HepG2 (cell line): Measurements from ENCODE around the gene FGFR1OP2. TPM values are rescaled to one million over a fixed set of nuclear protein-coding genes. Genes with fewer than 3 reads are reported as not detected.

ENCODE experiments used
- ADNP ChIP-seq: sonication (generic); formaldehyde crosslinking; IDR thresholded peaks from 2 replicates; pipeline ENCODE4 v1.4.0; 2020; ENCODE audit warnings: missing genetic modification reagents
- ELF1 ChIP-seq: sonication (generic); formaldehyde crosslinking; IDR thresholded peaks from 2 replicates; pipeline ENCODE4 v1.4.0; 2020; ENCODE audit warnings: missing genetic modification reagents
- HNF4A ChIP-seq: sonication (generic); formaldehyde crosslinking; IDR thresholded peaks from 2 replicates; pipeline ENCODE4 v1.4.0; 2020; ENCODE audit warnings: missing genetic modification reagents
- MLLT10 ChIP-seq: sonication (generic); formaldehyde crosslinking; IDR thresholded peaks from 2 replicates; pipeline ENCODE4 v1.4.0; 2020; ENCODE audit warnings: missing genetic modification reagents
- ONECUT2 ChIP-seq: sonication (generic); formaldehyde crosslinking; IDR thresholded peaks from 2 replicates; pipeline ENCODE4 v1.4.0; 2020; ENCODE audit warnings: missing genetic modification reagents
- PTBP1 ChIP-seq: fragments of 200-400 bp; formaldehyde crosslinking; IDR thresholded peaks from 2 replicates; pipeline ENCODE4 v1.6.1; 2018; ENCODE audit warnings: low read length, low read depth; ENCODE audit not compliant: poor library complexity, severe bottlenecking
- RNF2 ChIP-seq: fragments of 450-650 bp; conservative IDR thresholded peaks from 2 replicates; pipeline ENCODE4 v1.6.1; 2016; ENCODE audit warnings: low read depth
- STAT5B ChIP-seq: sonication (generic); formaldehyde crosslinking; IDR thresholded peaks from 2 replicates; pipeline ENCODE4 v1.4.0; 2020; ENCODE audit warnings: missing genetic modification reagents
- XRCC5 ChIP-seq: fragments of 200-400 bp; formaldehyde crosslinking; optimal IDR thresholded peaks from 2 replicates; pipeline ENCODE3; 2017; ENCODE audit warnings: mild to moderate bottlenecking, low read length
- ZNF138 ChIP-seq: sonication (generic); formaldehyde crosslinking; IDR thresholded peaks from 2 replicates; pipeline ENCODE4 v1.5.0; 2020; ENCODE audit warnings: mild to moderate bottlenecking, low read depth, missing genetic modification reagents
- ZNF383 ChIP-seq: sonication (generic); formaldehyde crosslinking; IDR thresholded peaks from 2 replicates; pipeline ENCODE4 v1.4.0; 2020; ENCODE audit warnings: missing genetic modification reagents, mild to moderate bottlenecking, borderline replicate concordance
- ZNF562 ChIP-seq: sonication (generic); formaldehyde crosslinking; IDR thresholded peaks from 2 replicates; pipeline ENCODE4 v1.8.0; 2022; ENCODE audit warnings: missing genetic modification reagents, borderline replicate concordance
- ZNF766 ChIP-seq: sonication (generic); formaldehyde crosslinking; IDR thresholded peaks from 2 replicates; pipeline ENCODE4 v1.5.0; 2020; ENCODE audit warnings: missing genetic modification reagents, borderline replicate concordance
- ZNF792 ChIP-seq: IDR thresholded peaks from 2 replicates; pipeline ENCODE4 v1.6.1; 2016
- polyA plus RNA-seq, 8 experiments: library from polyadenylated mRNA; depleted of rRNA in 3 of 8; stranded (reverse) in 7 of 8; unstranded in 1 of 8; fragments of >200 nt; fragmentation: Illumina TruSeq in 4 of 8; extraction: Trizol in 4 of 8; gene quantifications; 2 replicates each; pipeline versions ENCODE4 v1.2.1 to v1.2.3, GENCODE V29; 2011 to 2016; ENCODE audit warnings: low read depth in 4 of 8, missing spikeins in 1 of 8, mixed read lengths in 1 of 8; ENCODE audit not compliant: insufficient read depth in 1 of 8
- total RNA-seq, 5 experiments: library from RNA; depleted of rRNA; stranded (reverse); fragments of >200 nt; fragmentation: Illumina TruSeq; extraction: Trizol; gene quantifications; 2 replicates each; pipeline ENCODE4 v1.2.3, GENCODE V29; 2016; ENCODE audit warnings: low read depth in 1 of 5
- TF ChIP-seq, protein P1 (sequence below): sonication (generic); formaldehyde crosslinking; IDR thresholded peaks from 2 replicates; pipeline ENCODE4 v1.5.0; 2020; ENCODE audit warnings: missing genetic modification reagents
- TF ChIP-seq, protein P2 (sequence below): sonication (generic); formaldehyde crosslinking; IDR thresholded peaks from 2 replicates; pipeline ENCODE4 v1.5.0; 2020; ENCODE audit warnings: mild to moderate bottlenecking, missing genetic modification reagents
- TF ChIP-seq, protein P3 (sequence below): sonication (generic); formaldehyde crosslinking; IDR thresholded peaks from 2 replicates; pipeline ENCODE4 v1.4.0; 2020; ENCODE audit warnings: missing genetic modification reagents
- TF ChIP-seq, protein P4 (sequence below): sonication (generic); formaldehyde crosslinking; IDR thresholded peaks from 2 replicates; pipeline ENCODE4 v1.8.0; 2022; ENCODE audit warnings: mild to moderate bottlenecking, missing genetic modification reagents; ENCODE audit not compliant: insufficient replicate concordance
- TF ChIP-seq, protein P5 (sequence below): sonication (generic); formaldehyde crosslinking; IDR thresholded peaks from 2 replicates; pipeline ENCODE4 v1.8.0; 2022; ENCODE audit warnings: missing genetic modification reagents, mild to moderate bottlenecking, moderate library complexity, borderline replicate concordance

The FGFR1OP2 gene
- total and polyA plus RNA-seq, 2 of the 13 experiments (the other 11 are each of a cell fraction or from before 2014, with no cell fraction given): 18.3 to 38.1 TPM

DNA sequence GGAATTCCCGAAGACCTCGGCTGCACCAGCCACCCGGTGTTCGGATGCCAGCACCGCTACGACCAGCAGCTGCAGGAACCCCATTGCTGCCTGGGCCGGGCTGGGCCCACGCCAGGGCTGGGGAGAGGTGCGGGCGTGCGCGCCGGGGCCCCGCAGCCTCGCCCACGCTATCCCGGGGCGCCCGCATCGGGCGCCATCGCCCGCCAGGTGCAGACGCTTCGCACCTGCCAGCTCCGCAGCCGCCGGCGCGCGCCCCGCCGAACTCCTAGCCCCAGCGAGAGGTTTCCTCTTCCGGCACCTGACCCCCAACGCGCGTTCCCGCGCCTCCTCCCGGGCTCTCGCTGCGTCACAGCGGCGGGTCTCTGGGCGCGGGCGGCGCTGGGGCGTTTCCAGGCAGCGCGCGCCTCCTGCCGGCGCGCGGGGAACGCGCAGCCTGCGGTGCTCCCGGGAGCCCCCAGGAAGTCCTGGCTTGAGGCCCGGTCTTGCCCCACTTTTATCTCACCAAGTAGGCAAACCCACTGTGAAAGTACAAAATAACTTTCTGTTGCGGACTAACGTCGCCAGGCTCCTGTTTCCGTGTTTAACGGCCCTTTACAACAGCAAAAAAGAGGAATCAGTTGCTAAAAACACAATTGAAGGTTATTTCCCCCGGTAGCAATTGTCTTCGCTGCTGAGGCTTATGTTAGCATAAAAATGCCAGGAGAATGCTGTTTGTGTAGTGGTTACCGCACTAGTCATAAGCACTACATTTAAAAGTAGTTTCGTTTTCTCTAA lies 76.0 kb downstream of the FGFR1OP2 start, which contains the start of gene TM7SF3 (continued):
- TF ChIP-seq, protein P1, sequence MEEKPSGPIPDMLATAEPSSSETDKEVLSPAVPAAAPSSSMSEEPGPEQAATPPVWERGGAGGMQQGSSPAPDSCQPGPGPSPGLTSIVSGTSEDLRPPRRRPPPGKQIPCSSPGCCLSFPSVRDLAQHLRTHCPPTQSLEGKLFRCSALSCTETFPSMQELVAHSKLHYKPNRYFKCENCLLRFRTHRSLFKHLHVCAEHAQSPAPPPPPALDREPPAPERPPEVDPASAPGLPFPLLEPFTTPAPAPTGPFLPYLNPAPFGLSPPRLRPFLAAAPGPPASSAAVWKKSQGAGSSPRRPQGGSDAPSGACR: peak; percentile 70; the same call in 1 of the 2 replicates
- TF ChIP-seq ZNF562 (CRISPR knock-in tag) (no peak), ONECUT2 (CRISPR knock-in tag) (peak; percentile 14; the same call in 1 of the 2 replicates), HNF4A (CRISPR knock-in tag) (peak; percentile 14; the same call in 1 of the 2 replicates), ELF1 (CRISPR knock-in tag) (peak; percentile 62), PTBP1 (no peak), ZNF792 (CRISPR knock-in tag) (peak; percentile 74), ZNF138 (CRISPR knock-in tag) (no peak), XRCC5 (peak; percentile 86), ADNP (CRISPR knock-in tag) (no peak), MLLT10 (CRISPR knock-in tag) (no peak), RNF2 (peak; percentile 89), STAT5B (CRISPR knock-in tag) (no peak), ZNF383 (no peak), ZNF766 (CRISPR knock-in tag) (no peak; the same call in 1 of the 2 replicates)
- TF ChIP-seq, protein P2, sequence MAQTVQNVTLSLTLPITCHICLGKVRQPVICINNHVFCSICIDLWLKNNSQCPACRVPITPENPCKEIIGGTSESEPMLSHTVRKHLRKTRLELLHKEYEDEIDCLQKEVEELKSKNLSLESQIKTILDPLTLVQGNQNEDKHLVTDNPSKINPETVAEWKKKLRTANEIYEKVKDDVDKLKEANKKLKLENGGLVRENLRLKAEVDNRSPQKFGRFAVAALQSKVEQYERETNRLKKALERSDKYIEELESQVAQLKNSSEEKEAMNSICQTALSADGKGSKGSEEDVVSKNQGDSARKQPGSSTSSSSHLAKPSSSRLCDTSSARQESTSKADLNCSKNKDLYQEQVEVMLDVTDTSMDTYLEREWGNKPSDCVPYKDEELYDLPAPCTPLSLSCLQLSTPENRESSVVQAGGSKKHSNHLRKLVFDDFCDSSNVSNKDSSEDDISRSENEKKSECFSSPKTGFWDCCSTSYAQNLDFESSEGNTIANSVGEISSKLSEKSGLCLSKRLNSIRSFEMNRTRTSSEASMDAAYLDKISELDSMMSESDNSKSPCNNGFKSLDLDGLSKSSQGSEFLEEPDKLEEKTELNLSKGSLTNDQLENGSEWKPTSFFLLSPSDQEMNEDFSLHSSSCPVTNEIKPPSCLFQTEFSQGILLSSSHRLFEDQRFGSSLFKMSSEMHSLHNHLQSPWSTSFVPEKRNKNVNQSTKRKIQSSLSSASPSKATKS (CRISPR knock-in tag): no peak
- TF ChIP-seq, protein P3, sequence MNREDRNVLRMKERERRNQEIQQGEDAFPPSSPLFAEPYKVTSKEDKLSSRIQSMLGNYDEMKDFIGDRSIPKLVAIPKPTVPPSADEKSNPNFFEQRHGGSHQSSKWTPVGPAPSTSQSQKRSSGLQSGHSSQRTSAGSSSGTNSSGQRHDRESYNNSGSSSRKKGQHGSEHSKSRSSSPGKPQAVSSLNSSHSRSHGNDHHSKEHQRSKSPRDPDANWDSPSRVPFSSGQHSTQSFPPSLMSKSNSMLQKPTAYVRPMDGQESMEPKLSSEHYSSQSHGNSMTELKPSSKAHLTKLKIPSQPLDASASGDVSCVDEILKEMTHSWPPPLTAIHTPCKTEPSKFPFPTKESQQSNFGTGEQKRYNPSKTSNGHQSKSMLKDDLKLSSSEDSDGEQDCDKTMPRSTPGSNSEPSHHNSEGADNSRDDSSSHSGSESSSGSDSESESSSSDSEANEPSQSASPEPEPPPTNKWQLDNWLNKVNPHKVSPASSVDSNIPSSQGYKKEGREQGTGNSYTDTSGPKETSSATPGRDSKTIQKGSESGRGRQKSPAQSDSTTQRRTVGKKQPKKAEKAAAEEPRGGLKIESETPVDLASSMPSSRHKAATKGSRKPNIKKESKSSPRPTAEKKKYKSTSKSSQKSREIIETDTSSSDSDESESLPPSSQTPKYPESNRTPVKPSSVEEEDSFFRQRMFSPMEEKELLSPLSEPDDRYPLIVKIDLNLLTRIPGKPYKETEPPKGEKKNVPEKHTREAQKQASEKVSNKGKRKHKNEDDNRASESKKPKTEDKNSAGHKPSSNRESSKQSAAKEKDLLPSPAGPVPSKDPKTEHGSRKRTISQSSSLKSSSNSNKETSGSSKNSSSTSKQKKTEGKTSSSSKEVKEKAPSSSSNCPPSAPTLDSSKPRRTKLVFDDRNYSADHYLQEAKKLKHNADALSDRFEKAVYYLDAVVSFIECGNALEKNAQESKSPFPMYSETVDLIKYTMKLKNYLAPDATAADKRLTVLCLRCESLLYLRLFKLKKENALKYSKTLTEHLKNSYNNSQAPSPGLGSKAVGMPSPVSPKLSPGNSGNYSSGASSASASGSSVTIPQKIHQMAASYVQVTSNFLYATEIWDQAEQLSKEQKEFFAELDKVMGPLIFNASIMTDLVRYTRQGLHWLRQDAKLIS (CRISPR knock-in tag): no peak
- TF ChIP-seq, protein P4, sequence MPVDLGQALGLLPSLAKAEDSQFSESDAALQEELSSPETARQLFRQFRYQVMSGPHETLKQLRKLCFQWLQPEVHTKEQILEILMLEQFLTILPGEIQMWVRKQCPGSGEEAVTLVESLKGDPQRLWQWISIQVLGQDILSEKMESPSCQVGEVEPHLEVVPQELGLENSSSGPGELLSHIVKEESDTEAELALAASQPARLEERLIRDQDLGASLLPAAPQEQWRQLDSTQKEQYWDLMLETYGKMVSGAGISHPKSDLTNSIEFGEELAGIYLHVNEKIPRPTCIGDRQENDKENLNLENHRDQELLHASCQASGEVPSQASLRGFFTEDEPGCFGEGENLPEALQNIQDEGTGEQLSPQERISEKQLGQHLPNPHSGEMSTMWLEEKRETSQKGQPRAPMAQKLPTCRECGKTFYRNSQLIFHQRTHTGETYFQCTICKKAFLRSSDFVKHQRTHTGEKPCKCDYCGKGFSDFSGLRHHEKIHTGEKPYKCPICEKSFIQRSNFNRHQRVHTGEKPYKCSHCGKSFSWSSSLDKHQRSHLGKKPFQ (CRISPR knock-in tag): peak; percentile 41
- TF ChIP-seq, protein P5, sequence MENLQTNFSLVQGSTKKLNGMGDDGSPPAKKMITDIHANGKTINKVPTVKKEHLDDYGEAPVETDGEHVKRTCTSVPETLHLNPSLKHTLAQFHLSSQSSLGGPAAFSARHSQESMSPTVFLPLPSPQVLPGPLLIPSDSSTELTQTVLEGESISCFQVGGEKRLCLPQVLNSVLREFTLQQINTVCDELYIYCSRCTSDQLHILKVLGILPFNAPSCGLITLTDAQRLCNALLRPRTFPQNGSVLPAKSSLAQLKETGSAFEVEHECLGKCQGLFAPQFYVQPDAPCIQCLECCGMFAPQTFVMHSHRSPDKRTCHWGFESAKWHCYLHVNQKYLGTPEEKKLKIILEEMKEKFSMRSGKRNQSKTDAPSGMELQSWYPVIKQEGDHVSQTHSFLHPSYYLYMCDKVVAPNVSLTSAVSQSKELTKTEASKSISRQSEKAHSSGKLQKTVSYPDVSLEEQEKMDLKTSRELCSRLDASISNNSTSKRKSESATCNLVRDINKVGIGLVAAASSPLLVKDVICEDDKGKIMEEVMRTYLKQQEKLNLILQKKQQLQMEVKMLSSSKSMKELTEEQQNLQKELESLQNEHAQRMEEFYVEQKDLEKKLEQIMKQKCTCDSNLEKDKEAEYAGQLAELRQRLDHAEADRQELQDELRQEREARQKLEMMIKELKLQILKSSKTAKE (CRISPR knock-in tag): no peak
